Epithelial cell of esophagus (primary cell): ENCODE results near the gene PLCG2.
A peak's percentile ranks its signal among the peaks of the same experiment; 100 is the strongest.

Experiments
- DNase-seq: peaks from one replicate; pipeline ENCODE4 v3.0.0; 2010; ENCODE audit warnings: low read depth
- H3K4me3 ChIP-seq: 2 replicates; pipeline ENCODE4 v1.5.1; 2011; ENCODE audit warnings: mild to moderate bottlenecking, low read length, control low read depth
- TF ChIP-seq, protein P1 (sequence below): IDR thresholded peaks from 2 replicates; pipeline ENCODE4 v1.5.1; 2011; ENCODE audit warnings: low read depth, mild to moderate bottlenecking, low read length, control low read depth, inconsistent platforms; ENCODE audit not compliant: insufficient read depth; ENCODE audit errors: missing control alignments

The PLCG2 gene

DNA sequence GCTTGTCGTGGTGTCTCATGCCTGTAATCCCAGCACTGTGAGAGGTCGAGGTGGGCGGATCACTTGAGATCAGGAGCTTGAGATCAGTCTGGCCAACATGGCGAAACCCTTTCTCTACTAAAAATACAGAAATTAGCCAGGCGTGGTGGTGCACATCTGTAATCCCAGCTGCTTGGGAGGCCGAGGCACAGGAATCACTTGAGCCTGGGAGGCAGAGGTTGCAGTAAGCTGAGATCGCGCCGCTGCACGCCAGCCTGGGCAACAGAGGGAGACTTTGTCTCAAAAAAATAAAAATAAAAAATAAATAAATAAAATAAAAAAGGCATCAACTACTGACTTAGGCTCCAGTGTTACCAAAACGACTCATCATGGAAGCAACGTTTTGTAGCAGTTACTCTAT lies 115.5 kb downstream of the PLCG2 start:
- DNase-seq = no peak
- H3K4me3 ChIP-seq = no peak overlapping the region
- TF ChIP-seq, protein P1, sequence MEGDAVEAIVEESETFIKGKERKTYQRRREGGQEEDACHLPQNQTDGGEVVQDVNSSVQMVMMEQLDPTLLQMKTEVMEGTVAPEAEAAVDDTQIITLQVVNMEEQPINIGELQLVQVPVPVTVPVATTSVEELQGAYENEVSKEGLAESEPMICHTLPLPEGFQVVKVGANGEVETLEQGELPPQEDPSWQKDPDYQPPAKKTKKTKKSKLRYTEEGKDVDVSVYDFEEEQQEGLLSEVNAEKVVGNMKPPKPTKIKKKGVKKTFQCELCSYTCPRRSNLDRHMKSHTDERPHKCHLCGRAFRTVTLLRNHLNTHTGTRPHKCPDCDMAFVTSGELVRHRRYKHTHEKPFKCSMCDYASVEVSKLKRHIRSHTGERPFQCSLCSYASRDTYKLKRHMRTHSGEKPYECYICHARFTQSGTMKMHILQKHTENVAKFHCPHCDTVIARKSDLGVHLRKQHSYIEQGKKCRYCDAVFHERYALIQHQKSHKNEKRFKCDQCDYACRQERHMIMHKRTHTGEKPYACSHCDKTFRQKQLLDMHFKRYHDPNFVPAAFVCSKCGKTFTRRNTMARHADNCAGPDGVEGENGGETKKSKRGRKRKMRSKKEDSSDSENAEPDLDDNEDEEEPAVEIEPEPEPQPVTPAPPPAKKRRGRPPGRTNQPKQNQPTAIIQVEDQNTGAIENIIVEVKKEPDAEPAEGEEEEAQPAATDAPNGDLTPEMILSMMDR = no peak

DNA sequence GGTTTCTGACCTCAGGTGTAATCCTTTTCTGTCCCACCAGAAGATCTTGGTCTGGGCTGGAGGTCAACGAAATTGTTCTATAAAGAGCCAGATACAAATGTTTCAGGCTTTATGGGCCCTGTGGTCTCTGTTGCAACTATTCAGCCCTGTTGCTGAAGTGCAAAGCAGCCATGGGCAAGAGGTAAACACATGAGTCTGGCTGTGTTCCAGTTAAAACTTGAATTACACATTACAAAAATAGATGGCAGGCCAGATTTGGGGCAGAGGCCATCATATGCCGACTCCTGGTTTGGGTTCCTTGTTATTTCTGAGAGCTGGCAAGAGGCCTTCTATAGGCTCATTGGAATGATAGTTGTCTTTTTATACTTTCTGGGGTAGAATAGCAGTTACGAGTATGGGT lies 117.8 kb downstream of the PLCG2 start:
- DNase-seq = no peak
- H3K4me3 ChIP-seq = no peak overlapping the region
- TF ChIP-seq, protein P1 = no peak

DNA sequence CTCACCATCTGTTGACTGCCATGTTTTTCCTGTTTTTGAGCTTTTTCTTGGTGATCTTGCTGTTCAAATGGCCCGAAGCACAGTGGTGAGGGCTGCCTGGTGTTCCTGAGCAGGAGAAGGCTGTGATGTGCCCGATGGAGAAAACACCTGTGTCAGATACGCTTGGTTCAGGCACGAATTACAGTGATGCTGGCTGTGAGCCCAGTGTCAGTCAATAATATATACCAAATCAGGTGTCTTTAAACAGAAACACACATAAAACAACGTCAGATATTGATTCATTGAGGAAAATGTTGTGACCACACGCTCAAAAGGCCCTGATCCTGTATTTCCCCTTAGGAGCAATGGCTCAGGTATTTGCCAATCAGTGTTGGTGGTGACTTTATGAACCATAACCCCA lies 120.5 kb downstream of the PLCG2 start:
- no peak overlapping the region for H3K4me3 ChIP-seq
- no peak for DNase-seq
- TF ChIP-seq, protein P1 = no peak

DNA sequence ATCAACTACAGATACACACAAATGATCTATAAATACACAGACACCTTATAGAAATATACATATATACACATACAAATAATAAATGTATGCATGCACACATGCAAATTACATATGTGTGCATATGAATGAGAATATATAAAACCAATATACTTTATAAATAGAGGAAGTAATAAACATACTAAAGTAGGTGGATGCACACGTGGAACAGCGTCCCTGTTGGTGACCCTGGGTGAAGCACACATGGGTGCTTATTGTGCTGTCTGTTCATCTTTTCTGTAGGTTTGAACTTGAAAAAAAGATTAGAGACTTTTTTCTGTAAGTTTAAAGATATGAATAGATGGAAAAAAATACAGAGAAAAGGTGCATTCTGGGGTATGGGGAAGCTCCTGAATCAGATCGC lies 120.9 kb downstream of the PLCG2 start:
- no peak for DNase-seq
- TF ChIP-seq, protein P1 = no peak
- H3K4me3 ChIP-seq = no peak overlapping the region

DNA sequence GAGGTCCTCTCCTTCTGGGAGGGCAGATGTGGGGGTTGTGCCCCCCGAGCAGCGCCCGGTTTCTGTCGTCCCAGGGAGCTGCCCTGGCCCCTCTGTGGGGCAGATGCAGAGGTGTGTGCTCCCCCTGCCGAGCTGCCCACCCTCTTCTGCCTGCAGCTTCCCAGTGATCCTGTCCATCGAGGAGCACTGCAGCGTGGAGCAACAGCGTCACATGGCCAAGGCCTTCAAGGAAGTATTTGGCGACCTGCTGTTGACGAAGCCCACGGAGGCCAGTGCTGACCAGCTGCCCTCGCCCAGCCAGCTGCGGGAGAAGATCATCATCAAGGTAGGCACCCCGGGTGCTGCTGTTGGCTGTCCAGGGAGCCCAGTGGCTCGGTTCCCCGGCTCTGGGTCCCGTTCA lies 121.4 kb downstream of the PLCG2 start:
- no peak overlapping the region for H3K4me3 ChIP-seq
- TF ChIP-seq, protein P1 = no peak
- DNase-seq = no peak

DNA sequence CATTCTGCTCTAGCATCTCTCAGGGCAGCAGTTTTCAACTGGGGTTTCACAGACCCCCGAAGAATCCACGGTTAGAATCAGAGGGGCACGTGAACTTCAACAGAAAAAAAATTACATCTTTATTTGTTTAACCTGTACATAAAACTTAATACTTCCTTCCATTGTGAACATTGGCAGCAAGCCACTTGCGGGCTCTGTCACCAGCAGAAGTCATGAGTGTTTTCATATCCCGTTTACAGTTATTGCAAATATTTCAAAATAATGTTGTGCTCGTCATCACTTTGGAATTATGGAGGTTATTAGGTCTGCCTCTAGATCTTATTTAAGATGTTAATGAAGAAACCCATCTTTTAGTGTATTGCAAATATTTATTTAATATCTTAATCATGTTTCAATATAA lies 122.4 kb downstream of the PLCG2 start:
- TF ChIP-seq, protein P1 = no peak
- DNase-seq = peak; percentile 76

DNA sequence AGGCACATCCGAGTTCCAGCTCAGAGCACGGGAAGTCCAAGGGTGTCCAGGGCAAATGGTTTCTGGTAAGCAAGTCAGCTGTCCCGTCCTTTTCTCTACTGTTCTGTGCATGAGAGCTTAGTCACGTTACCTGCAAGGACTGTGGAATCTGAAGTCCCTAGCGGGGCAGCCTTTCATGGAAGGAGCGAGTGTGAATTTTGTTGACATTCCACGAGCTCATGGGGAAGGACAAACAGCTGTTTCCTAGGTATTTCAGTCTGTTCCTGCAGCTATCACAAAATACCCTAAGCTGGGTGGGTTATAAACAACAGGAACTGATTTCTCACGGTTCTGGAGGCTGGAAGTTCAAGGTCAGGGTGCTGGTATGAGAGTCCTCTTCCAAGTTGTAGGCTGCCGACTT lies 122.9 kb downstream of the PLCG2 start:
- no peak overlapping the region for H3K4me3 ChIP-seq
- DNase-seq = peak; percentile 30
- TF ChIP-seq, protein P1 = no peak

More for the DNA sequence above, 122.4 kb downstream of the PLCG2 start:
- no peak overlapping the region for H3K4me3 ChIP-seq
